Stimulated activated CD8-positive, alpha-beta memory T cell treated with anti-CD3 and anti-CD28 coated beads, Interleukin-2, amount 100 ng/mL, for 48 hours (primary cell): ENCODE data around the gene RBBP8NL.
"Not testable (repeated sequence)": the region's sequence is repeated elsewhere in the genome, so short reads cannot be mapped to it uniquely, and the experiment has no call there.

Experiments used
- DNase-seq, 2 donors: peaks; one replicate each; pipeline ENCODE4 v3.0.0-alpha.2; 2020; ENCODE audit warnings: low read depth in 2 of 2

Gene RBBP8NL

GRCh38 chr20:62374331-62375152, 52.8 kb downstream of the RBBP8NL start:
- no peak for DNase-seq

GRCh38 chr20:62373631-62374179, 53.6 kb downstream of the RBBP8NL start:
- not testable (repeated sequence) for DNase-seq

- DNase-seq, result no peak
Observed at GRCh38 chr20:62372042-62372993, 55.0 kb downstream of the RBBP8NL start.

DNA sequence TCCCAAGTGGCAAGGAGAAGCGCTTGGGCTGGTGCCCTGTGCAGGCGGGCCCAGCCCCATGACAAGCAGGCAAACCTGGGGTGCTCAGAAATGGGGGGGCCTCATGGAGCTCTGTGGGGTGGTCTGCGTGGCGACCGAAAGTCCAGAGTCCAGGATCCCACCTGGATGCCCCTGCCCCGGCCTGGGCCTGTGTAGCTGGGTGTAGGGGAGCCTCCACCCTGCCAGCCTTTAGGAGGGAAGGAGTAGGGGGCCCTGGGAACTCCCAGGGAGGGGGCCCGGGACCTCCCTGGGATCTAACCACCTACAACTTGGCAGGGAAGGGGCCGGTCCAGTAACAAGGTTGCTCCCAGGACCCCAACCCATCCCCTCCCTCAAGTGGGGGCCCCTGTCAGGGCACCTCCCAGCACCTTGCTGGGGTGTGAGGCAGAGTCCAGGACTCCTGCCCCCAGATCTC, 55.7 kb downstream of the RBBP8NL start:
- DNase-seq, result no peak

DNA sequence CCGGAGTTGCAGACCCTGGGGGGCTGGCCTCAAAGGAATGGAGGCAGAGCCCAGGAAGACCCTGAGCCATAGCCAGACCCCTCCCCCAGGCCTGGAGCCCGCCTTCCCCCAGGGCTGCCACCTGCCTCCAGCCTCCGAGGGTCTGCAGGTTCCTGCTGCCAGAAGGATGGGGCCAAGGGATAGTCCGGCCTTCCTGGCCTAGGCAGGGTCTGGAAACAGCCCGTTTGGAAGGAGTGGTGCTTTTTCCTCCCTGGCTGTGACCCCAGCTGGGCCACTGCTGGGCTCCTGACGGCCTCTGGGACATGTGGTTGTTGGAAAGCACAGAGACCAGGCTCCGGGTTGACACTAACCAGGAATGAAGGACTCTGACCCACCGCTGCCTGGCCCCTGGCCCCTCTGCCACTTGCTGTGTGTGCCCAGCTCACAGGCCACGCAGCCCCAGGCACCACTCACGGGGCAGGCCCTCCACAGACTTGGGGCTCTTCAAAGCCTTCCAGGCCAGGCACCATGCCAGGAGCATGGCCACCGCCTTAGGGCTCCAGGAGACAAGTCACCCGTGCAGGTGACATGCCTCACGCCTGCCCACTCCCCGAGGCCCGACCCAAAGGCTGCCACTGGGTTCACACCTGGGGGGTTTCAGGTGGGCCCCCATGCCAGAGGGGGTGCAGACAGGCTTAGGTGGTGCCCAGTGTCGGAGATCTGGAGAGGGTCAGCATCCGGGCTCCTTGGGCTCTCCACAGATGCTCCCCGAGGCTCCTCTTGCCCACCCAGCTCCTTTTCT, 56.3 kb downstream of the RBBP8NL start:
- no peak for DNase-seq

GRCh38 chr20:62370115-62370806, 57.1 kb downstream of the RBBP8NL start:
- peak; percentile 57 to 62 for DNase-seq

GRCh38 chr20:62369815-62370114, 57.6 kb downstream of the RBBP8NL start:
- DNase-seq, result no peak

DNA sequence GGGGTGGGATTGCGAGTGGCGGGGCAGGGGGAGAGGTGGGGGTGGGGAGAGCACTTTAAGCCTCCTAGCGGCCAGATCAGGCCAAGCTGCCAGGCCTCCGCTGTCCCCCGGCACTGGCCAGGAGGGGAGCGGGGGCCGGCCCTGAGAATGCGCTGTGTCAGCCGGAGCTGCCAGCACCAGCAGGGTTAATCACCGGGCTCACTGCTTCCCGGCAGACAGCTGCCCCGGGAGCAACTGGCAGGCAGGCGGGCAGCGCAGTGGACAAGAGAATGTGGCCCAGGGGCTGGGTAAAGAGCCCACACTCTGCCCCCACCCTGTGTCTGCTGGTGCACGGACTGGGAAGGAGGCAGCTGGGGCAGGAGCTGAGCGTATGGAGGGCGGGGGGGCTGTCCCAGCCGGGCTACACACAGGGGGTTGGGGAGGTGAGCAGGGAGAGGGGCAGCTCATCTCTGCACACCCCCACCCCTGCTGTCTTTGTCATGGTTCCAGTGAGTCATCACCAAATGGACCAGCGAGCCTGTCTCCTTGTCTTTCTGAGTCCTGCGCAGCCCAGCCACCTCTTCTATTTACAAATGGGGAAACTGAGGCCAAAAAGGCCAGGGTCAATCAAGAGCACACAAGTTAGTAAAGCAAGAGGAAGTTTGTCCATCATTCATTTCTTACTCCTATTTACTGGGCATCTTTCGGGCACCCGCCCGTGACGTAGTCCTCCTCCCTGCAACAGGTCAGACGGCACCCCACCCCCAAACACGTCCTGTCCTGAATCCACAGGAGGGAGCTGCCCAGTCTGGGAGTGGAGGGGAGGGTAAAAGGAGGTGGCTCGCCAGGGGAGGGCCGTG, 58.1 kb downstream of the RBBP8NL start:
- no peak for DNase-seq

DNA sequence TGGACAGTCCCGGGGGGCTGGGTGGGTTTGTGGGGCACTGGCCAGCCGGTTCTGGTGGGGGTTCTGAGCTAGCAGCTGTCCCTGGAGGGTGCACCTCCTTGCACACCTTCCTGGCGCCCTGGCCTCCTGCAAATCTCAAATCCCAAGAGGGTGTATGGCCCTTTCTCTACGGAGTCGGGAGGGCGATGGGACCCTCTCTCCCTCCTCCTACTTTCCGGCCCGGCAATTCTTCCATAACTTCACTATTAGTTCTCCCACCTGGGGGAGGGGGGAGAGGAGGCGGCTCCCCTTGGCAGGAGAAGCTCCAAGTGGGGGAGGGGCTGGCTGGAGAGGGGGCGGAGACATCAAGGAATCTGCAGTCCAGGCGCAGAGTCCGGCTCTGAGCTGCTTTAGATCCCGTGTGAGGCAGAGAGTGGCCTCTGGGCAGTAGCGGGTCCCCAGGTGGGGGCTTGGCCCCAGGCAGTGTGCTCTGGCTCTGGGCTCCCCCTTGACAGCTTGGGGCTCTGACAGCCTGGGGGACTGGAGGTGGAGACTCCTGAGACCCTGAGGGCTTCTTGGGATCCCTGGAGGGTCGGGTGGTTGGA, 58.9 kb downstream of the RBBP8NL start:
- DNase-seq, result no peak

DNA sequence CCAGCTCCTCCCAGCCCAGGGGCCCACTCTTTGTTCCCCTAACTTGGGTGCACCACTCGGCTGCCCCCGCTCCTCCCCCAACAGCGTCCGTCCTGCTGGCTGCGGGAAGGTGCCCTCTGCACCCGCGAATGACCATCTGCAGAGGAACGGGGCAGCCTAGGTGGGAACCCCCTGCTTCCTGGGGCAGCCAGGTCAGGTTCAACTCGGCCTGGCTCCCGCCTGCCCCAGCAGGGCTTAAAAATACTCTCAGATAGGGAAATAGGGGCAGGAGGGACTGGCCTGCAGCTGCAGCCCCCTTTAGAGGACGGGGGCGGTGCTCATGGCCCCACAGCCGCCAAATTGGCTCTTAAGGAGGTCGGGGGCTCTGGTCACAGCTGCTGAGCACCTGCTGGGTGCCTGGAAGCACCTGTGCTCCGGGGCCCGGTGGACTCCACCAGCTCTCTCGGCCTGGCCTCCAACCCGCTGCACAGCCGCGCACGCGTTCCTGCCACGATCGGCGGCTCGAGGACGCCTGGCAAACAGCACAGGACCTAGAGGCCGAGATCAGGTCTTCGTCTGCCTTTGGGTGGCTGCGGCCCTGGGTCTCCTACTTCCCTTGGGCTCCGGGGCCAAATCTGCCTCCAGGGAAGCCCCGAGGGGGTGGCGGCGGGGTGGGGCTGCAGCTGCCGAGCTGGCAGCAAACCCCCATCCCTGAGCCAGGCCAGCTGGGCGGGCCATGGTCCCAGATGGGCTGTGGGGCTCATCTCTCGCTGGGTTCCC, 59.5 kb downstream of the RBBP8NL start:
- no peak for DNase-seq

GRCh38 chr20:62367136-62367632, 60.2 kb downstream of the RBBP8NL start, which contains the start of gene LAMA5:
TSS of gene LAMA5 (minus strand) at chr20:62367312. CDS start at chr20:62367245, 67 bp downstream.
- no peak for DNase-seq

DNA sequence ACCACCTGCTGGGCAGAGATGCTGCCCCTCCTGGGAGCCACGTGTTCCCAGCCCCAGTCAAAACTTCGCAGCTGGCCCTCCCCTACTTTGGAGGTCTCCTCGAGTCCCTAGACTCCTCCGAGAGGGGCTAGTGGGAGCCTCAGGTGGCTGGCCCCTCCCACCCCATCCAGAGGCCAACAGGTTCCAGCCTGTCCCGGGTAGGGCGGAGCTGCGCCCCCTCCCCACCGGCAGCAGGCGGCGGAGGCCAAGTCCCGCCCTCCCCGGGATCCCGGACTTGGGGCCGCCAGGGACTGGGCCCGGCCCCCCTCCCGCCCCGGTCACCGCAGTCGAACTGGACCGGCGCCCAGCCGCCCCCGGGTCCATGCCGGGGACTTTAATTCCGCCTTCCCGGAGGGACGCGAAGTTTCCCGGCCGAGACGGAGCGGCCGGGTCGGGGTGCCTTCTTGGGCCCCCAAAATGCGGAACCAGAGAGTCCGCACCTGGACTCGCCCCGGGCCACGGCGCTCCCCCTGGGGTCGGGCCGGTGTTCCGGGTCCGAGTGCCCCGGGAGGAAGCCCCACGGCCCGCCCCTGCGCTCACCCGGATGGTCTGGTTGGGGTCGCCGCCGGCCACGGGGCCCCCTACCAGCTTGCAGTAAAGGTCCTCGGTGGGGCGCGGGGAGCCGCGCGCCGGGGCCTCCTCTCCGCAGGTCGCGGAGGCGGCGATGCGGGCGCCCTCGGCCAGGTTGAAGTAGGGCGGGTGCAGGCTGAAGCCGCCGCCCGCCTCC, 60.8 kb downstream of the RBBP8NL start:
- no peak for DNase-seq

- DNase-seq, result no peak
Observed at GRCh38 chr20:62365814-62366369, 61.4 kb downstream of the RBBP8NL start.

DNA sequence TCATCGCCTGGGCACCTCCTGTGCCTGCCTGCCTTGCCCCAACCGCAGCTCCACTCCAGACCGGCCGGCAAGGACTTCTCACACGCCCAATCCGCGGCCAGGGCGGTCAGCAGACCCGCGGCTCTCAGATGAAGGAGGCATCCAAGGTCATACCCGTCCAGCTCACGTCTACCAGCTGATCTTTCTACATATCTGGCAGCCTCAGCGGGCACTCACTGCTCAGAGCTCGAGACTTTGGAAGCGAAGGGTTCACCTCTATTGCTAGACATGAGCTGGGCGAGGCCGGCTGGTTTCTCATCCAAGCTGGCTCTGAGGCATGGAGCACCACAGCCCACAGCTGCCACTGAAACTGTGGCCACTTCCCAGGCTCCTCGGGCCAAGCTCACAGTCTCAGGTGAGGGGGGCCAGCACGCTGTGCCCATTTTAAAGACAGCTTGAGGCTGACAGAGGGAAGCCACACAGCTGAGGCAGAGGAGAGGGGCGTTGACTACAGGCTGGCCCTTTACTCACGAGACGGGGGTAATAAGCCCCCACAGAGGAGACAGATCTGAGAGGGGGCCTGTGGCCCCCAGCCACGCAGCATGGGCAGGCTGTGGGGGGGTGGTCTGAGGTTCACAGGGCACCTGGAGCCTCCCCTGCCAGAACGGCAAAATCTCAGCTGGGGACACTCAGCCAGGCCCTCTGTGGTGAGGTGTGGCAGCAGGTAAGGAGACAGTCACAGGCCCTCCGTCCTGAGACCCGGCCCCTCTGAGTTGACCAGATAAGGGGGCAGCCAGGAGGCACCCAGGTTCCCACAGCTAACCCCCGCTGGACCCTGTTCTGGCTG, 62.2 kb downstream of the RBBP8NL start:
- DNase-seq, result no peak

DNA sequence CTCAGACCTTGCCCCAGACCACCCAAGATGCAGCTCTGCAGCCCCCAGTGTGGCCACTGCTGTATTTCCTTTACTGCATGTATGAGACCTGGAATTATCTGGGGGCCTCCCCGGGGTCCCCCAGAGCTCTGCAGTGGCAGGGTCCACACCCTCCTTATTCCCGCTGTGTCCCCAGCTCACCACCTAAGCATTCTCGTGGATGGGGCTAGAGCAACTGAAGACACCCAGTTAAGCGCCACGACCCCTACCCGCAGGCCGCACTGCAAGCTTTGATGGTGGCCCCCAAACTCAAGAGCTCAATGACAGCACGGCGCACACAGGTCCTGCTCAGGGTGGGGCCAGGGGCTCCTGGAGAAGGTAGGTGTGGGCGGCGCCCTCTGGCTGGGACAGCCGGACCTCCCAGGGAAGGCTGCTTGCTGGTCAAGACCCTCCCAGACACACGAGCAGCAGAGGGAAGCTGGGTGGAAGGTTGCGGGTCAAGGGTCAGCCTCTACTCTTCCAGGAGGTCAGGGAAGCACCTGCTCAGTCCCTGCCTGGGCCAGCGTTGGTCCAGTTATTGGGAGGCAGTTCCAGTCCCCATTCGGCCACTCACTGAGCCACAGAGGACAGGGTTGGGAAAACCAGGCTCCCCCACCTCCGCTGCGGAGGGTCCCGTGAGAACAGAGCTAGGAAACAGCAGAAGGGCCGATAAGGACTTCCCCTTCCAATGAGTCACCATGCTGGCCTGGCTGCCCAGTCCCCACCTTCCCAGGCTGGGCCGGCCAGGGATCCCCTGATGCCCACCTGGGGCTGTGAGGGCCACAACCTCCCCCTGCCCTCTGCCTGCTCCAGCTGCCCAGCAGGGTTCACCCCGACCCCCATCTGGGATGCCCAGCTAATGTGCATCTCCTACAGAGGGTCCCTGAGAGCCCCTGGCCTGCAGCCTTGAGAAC, 63.2 kb downstream of the RBBP8NL start:
- DNase-seq, result no peak
